WTC11 (cell line): ENCODE measurements around the gene TBL1X. TPM values are rescaled to one million over a fixed set of nuclear protein-coding genes. Genes with fewer than 3 reads are reported as not detected.

Experiments
- ATAC-seq: fragments of 200-7000 bp; cut with Tn5 transposase; 2 replicates; pipeline ENCODE4 v1.10.0; 2021; ENCODE audit warnings: mild to moderate bottlenecking, moderate library complexity
- CTCF ChIA-PET: fragments of 300-600 bp; sonication (Branson Sonifier 250); formaldehyde crosslinking; loops from one replicate; lab custom pipeline; 2021; ENCODE audit warnings: antibody characterized with exemption; lab: Charles Lee
- POLR2A ChIA-PET: fragments of 350-600 bp; sonication (Branson Sonifier 250); formaldehyde crosslinking; loops from one replicate; lab custom pipeline; 2021; ENCODE audit warnings: antibody characterized with exemption; lab: Charles Lee
- DNase-seq: peaks from one replicate; pipeline ENCODE4 v3.0.0; 2021; ENCODE audit warnings: low spot score
- H3K27ac Mint-ChIP-seq: 2 replicates; pipeline ENCODE4 v1.8.0; 2021; ENCODE audit warnings: mixed read lengths
- H3K27me3 Mint-ChIP-seq: 2 replicates; pipeline ENCODE4 v1.8.0; 2021; ENCODE audit warnings: low read depth, mild to moderate bottlenecking, moderate library complexity, mixed read lengths
- H3K36me3 Mint-ChIP-seq: 2 replicates; pipeline ENCODE4 v1.8.0; 2021; ENCODE audit warnings: mixed read lengths
- H3K4me1 Mint-ChIP-seq: 2 replicates; pipeline ENCODE4 v1.8.0; 2022; ENCODE audit warnings: mixed read lengths
- H3K4me3 Mint-ChIP-seq: 2 replicates; pipeline ENCODE4 v1.8.0; 2021; ENCODE audit warnings: mild to moderate bottlenecking, moderate library complexity, mixed read lengths
- H3K9me3 Mint-ChIP-seq: 2 replicates; pipeline ENCODE4 v1.8.0; 2021; ENCODE audit warnings: mixed read lengths
- CREB1 ChIP-seq: sonication (generic); formaldehyde crosslinking; IDR thresholded peaks from 2 replicates; pipeline ENCODE4 v1.8.0; 2023; ENCODE audit warnings: mild to moderate bottlenecking, missing genetic modification reagents
- ELF4 ChIP-seq: sonication (generic); formaldehyde crosslinking; IDR thresholded peaks from 2 replicates; pipeline ENCODE4 v1.8.1; 2022; ENCODE audit warnings: low read depth, mild to moderate bottlenecking, moderate library complexity, missing genetic modification reagents
- FOXJ3 ChIP-seq: sonication (generic); formaldehyde crosslinking; IDR thresholded peaks from 2 replicates; pipeline ENCODE4 v1.9.0; 2021; ENCODE audit warnings: missing genetic modification reagents, mild to moderate bottlenecking, borderline replicate concordance
- GABPB1 ChIP-seq: sonication (generic); formaldehyde crosslinking; IDR thresholded peaks from 2 replicates; pipeline ENCODE4 v1.8.1; 2023; ENCODE audit warnings: mild to moderate bottlenecking, missing genetic modification reagents
- JUN ChIP-seq: sonication (generic); formaldehyde crosslinking; IDR thresholded peaks from 2 replicates; pipeline ENCODE4 v1.8.0; 2023; ENCODE audit warnings: mild to moderate bottlenecking, missing genetic modification reagents
- NFE2L1 ChIP-seq: sonication (generic); formaldehyde crosslinking; IDR thresholded peaks from 2 replicates; pipeline ENCODE4 v1.8.1; 2023; ENCODE audit warnings: missing genetic modification reagents
- NFYB ChIP-seq: sonication (generic); formaldehyde crosslinking; conservative IDR thresholded peaks from 2 replicates; pipeline ENCODE4 v1.8.0; 2022; ENCODE audit warnings: low read depth, missing genetic modification reagents
- SP1 ChIP-seq: sonication (generic); formaldehyde crosslinking; conservative IDR thresholded peaks from 2 replicates; pipeline ENCODE4 v1.8.1; 2022; ENCODE audit warnings: missing genetic modification reagents
- TCF7 ChIP-seq: sonication (generic); formaldehyde crosslinking; IDR thresholded peaks from 2 replicates; pipeline ENCODE4 v1.8.0; 2022; ENCODE audit warnings: mild to moderate bottlenecking, low read depth, missing genetic modification reagents, moderate library complexity
- TEAD1 ChIP-seq: sonication (generic); formaldehyde crosslinking; IDR thresholded peaks from 2 replicates; pipeline ENCODE4 v1.8.0; 2022; ENCODE audit warnings: mild to moderate bottlenecking, missing genetic modification reagents
- TEAD4 ChIP-seq: sonication (generic); formaldehyde crosslinking; IDR thresholded peaks from 2 replicates; pipeline ENCODE4 v1.8.0; 2022; ENCODE audit warnings: mild to moderate bottlenecking, missing genetic modification reagents
- ZNF121 ChIP-seq: sonication (generic); formaldehyde crosslinking; IDR thresholded peaks from 2 replicates; pipeline ENCODE4 v1.8.0; 2023; ENCODE audit warnings: missing genetic modification reagents
- ZNF263 ChIP-seq: sonication (generic); formaldehyde crosslinking; IDR thresholded peaks from 2 replicates; pipeline ENCODE4 v1.8.1; 2022; ENCODE audit warnings: low read depth, mild to moderate bottlenecking, moderate library complexity, missing genetic modification reagents
- ZNF317 ChIP-seq: sonication (generic); formaldehyde crosslinking; IDR thresholded peaks from 2 replicates; pipeline ENCODE4 v1.8.1; 2023; ENCODE audit warnings: low read depth, mild to moderate bottlenecking, moderate library complexity, missing genetic modification reagents, borderline replicate concordance
- ZNF396 ChIP-seq: fragments of 250-450 bp; sonication (Bioruptor Pico); IDR thresholded peaks from 2 replicates; pipeline ENCODE4 v1.8.0; 2021; ENCODE audit warnings: mild to moderate bottlenecking, moderate library complexity, borderline replicate concordance
- ZNF423 ChIP-seq: fragments of 250-450 bp; sonication (Bioruptor Pico); IDR thresholded peaks from 2 replicates; pipeline ENCODE4 v2.1.2; 2022; ENCODE audit warnings: mild to moderate bottlenecking, moderate library complexity
- total RNA-seq: library from RNA; stranded (reverse); gene quantifications from 3 replicates; pipeline ENCODE4 v1.2.3, GENCODE V29; 2021
- TF ChIP-seq, protein P1 (sequence below): sonication (generic); formaldehyde crosslinking; IDR thresholded peaks from 2 replicates; pipeline ENCODE4 v1.8.1; 2022; ENCODE audit warnings: low read depth, mild to moderate bottlenecking, moderate library complexity, missing genetic modification reagents, borderline replicate concordance
- TF ChIP-seq, protein P2 (sequence below): sonication (generic); formaldehyde crosslinking; IDR thresholded peaks from 2 replicates; pipeline ENCODE4 v1.8.1; 2023; ENCODE audit warnings: mild to moderate bottlenecking, missing genetic modification reagents
- TF ChIP-seq, protein P3 (sequence below): sonication (generic); formaldehyde crosslinking; IDR thresholded peaks from 2 replicates; pipeline ENCODE4 v1.8.0; 2023; ENCODE audit warnings: missing genetic modification reagents
- TF ChIP-seq, protein P4 (sequence below): fragments of 250-450 bp; sonication (Bioruptor Pico); IDR thresholded peaks from 2 replicates; pipeline ENCODE4 v1.9.0; 2021; ENCODE audit warnings: mild to moderate bottlenecking
- TF ChIP-seq, protein P5 (sequence below): sonication (generic); formaldehyde crosslinking; IDR thresholded peaks from 2 replicates; pipeline ENCODE4 v1.8.1; 2023; ENCODE audit warnings: mild to moderate bottlenecking, missing genetic modification reagents
- TF ChIP-seq, protein P6 (sequence below): fragments of 200-600 bp; IDR thresholded peaks from 2 replicates; pipeline ENCODE4 v1.8.0; 2022; ENCODE audit warnings: antibody characterized with exemption
- TF ChIP-seq, protein P7 (sequence below): sonication (generic); formaldehyde crosslinking; IDR thresholded peaks from 2 replicates; pipeline ENCODE4 v1.8.0; 2022; ENCODE audit warnings: mild to moderate bottlenecking, missing genetic modification reagents
- TF ChIP-seq, protein P8 (sequence below): sonication (generic); formaldehyde crosslinking; IDR thresholded peaks from 2 replicates; pipeline ENCODE4 v1.8.0; 2022; ENCODE audit warnings: mild to moderate bottlenecking, missing genetic modification reagents

TBL1X gene
- total RNA-seq, 1 experiment from 2014 or later = 27.7 TPM

DNA sequence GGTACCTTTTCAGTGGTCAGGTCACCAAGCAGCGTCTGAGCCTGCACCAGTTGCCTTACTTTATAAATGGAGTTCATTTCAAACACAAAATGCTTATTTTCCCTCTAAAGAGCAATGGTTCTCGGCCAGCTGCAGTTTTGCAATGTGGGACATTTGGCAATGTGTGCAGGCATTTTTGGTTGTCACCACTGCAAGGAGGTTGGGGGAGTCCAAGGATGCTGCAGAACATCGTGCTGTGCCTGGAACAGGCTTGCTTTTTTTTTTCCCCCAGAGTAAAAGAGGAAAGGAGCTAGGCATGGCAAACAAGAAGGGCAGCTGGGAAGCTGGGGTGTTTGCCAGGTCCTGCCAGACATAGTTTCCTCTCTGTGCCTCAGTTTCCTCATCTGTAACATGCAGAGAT, 185.2 kb downstream of the TBL1X start:
- Mint-ChIP-seq H3K4me3 (no peak overlapping the region), H3K9me3 (no peaks in the 10 kb centered on the region), H3K27me3 (no peaks in the 10 kb centered on the region), H3K36me3 (no peaks in the 10 kb centered on the region; the same call in 1 of the 2 replicates), H3K4me1 (0 out of 2 replicates have a peak, but pooled peaks cover 3% of the 10 kb centered on the region), H3K27ac (no peak overlapping the region)
- ChIA-PET CTCF (interaction anchor here (1.4 kb wide), 1 partner anchor 65 kb away, joined by 3 read pairs; no protein-coding TSS in a partner anchor), POLR2A (no interaction called here)
- ATAC-seq = no peak
- no peak for DNase-seq
- no peak for TF ChIP-seq TCF7
- TF ChIP-seq TEAD4 (CRISPR knock-in tag) = no peak
- TF ChIP-seq ELF4 (CRISPR knock-in tag) = no peak
- no peak for TF ChIP-seq ZNF396 (CRISPR knock-in tag)
- no peak for TF ChIP-seq ZNF423 (CRISPR knock-in tag)
- TF ChIP-seq, protein P1, sequence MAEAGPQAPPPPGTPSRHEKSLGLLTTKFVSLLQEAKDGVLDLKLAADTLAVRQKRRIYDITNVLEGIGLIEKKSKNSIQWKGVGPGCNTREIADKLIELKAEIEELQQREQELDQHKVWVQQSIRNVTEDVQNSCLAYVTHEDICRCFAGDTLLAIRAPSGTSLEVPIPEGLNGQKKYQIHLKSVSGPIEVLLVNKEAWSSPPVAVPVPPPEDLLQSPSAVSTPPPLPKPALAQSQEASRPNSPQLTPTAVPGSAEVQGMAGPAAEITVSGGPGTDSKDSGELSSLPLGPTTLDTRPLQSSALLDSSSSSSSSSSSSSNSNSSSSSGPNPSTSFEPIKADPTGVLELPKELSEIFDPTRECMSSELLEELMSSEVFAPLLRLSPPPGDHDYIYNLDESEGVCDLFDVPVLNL (CRISPR knock-in tag) = no peak
- TF ChIP-seq ZNF317 = no peak
- TF ChIP-seq, protein P2, sequence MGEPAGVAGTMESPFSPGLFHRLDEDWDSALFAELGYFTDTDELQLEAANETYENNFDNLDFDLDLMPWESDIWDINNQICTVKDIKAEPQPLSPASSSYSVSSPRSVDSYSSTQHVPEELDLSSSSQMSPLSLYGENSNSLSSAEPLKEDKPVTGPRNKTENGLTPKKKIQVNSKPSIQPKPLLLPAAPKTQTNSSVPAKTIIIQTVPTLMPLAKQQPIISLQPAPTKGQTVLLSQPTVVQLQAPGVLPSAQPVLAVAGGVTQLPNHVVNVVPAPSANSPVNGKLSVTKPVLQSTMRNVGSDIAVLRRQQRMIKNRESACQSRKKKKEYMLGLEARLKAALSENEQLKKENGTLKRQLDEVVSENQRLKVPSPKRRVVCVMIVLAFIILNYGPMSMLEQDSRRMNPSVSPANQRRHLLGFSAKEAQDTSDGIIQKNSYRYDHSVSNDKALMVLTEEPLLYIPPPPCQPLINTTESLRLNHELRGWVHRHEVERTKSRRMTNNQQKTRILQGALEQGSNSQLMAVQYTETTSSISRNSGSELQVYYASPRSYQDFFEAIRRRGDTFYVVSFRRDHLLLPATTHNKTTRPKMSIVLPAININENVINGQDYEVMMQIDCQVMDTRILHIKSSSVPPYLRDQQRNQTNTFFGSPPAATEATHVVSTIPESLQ (CRISPR knock-in tag) = no peak
- no peak for TF ChIP-seq CREB1 (CRISPR knock-in tag)
- TF ChIP-seq, protein P3, sequence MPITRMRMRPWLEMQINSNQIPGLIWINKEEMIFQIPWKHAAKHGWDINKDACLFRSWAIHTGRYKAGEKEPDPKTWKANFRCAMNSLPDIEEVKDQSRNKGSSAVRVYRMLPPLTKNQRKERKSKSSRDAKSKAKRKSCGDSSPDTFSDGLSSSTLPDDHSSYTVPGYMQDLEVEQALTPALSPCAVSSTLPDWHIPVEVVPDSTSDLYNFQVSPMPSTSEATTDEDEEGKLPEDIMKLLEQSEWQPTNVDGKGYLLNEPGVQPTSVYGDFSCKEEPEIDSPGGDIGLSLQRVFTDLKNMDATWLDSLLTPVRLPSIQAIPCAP (CRISPR knock-in tag) = no peak
- no peak for TF ChIP-seq ZNF121 (CRISPR knock-in tag)
- TF ChIP-seq NFE2L1 = no peak
- TF ChIP-seq TEAD1 (CRISPR knock-in tag) = no peak
- TF ChIP-seq, protein P4, sequence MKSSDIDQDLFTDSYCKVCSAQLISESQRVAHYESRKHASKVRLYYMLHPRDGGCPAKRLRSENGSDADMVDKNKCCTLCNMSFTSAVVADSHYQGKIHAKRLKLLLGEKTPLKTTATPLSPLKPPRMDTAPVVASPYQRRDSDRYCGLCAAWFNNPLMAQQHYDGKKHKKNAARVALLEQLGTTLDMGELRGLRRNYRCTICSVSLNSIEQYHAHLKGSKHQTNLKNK (CRISPR knock-in tag) = no peak
- TF ChIP-seq GABPB1 (CRISPR knock-in tag) = no peak
- TF ChIP-seq NFYB = no peak
- no peak for TF ChIP-seq JUN (CRISPR knock-in tag)
- TF ChIP-seq ZNF263 (CRISPR knock-in tag) = no peak
- TF ChIP-seq, all 79 proteins: peak for 0

DNA sequence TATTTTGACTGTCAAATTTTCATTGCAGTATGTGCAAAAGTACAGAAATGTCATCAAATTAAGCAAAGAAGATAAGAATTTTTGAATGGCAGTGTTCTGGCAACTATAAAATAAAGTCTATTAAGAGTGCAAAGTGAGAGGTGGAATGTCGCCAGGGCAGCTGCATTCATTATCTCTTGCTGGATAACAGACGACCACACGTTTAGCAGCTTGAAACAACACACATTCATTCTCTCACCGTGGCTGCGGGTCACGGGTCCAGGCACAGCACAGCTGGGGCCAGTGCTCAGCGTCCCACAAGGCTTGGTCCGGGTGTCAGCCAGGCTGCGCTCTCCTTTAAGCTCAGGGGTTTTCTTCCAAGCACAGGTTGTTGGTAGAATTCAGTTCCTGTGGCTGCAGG, 186.9 kb downstream of the TBL1X start:
- DNase-seq = no peak
- Mint-ChIP-seq H3K9me3 (no peaks in the 10 kb centered on the region), H3K4me1 (peaks cover 1% of the 10 kb centered on the region; the same call in 1 of the 2 replicates), H3K36me3 (no peaks in the 10 kb centered on the region; the same call in 1 of the 2 replicates), H3K27ac (no peak overlapping the region), H3K4me3 (no peak overlapping the region), H3K27me3 (no peaks in the 10 kb centered on the region)
- POLR2A ChIA-PET = no interaction called here
- ATAC-seq = no peak
- CTCF ChIA-PET = no interaction called here
- TF ChIP-seq SP1 (CRISPR knock-in tag) (no peak), FOXJ3 (CRISPR knock-in tag) (no peak), ZNF263 (CRISPR knock-in tag) (no peak)
- TF ChIP-seq, protein P5, sequence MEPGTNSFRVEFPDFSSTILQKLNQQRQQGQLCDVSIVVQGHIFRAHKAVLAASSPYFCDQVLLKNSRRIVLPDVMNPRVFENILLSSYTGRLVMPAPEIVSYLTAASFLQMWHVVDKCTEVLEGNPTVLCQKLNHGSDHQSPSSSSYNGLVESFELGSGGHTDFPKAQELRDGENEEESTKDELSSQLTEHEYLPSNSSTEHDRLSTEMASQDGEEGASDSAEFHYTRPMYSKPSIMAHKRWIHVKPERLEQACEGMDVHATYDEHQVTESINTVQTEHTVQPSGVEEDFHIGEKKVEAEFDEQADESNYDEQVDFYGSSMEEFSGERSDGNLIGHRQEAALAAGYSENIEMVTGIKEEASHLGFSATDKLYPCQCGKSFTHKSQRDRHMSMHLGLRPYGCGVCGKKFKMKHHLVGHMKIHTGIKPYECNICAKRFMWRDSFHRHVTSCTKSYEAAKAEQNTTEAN (CRISPR knock-in tag) = no peak
- TF ChIP-seq, protein P6, sequence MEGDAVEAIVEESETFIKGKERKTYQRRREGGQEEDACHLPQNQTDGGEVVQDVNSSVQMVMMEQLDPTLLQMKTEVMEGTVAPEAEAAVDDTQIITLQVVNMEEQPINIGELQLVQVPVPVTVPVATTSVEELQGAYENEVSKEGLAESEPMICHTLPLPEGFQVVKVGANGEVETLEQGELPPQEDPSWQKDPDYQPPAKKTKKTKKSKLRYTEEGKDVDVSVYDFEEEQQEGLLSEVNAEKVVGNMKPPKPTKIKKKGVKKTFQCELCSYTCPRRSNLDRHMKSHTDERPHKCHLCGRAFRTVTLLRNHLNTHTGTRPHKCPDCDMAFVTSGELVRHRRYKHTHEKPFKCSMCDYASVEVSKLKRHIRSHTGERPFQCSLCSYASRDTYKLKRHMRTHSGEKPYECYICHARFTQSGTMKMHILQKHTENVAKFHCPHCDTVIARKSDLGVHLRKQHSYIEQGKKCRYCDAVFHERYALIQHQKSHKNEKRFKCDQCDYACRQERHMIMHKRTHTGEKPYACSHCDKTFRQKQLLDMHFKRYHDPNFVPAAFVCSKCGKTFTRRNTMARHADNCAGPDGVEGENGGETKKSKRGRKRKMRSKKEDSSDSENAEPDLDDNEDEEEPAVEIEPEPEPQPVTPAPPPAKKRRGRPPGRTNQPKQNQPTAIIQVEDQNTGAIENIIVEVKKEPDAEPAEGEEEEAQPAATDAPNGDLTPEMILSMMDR = no peak
- TF ChIP-seq, protein P7, sequence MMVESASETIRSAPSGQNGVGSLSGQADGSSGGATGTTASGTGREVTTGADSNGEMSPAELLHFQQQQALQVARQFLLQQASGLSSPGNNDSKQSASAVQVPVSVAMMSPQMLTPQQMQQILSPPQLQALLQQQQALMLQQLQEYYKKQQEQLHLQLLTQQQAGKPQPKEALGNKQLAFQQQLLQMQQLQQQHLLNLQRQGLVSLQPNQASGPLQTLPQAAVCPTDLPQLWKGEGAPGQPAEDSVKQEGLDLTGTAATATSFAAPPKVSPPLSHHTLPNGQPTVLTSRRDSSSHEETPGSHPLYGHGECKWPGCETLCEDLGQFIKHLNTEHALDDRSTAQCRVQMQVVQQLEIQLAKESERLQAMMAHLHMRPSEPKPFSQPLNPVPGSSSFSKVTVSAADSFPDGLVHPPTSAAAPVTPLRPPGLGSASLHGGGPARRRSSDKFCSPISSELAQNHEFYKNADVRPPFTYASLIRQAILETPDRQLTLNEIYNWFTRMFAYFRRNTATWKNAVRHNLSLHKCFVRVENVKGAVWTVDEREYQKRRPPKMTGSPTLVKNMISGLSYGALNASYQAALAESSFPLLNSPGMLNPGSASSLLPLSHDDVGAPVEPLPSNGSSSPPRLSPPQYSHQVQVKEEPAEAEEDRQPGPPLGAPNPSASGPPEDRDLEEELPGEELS (CRISPR knock-in tag) = no peak
- TF ChIP-seq, protein P8, sequence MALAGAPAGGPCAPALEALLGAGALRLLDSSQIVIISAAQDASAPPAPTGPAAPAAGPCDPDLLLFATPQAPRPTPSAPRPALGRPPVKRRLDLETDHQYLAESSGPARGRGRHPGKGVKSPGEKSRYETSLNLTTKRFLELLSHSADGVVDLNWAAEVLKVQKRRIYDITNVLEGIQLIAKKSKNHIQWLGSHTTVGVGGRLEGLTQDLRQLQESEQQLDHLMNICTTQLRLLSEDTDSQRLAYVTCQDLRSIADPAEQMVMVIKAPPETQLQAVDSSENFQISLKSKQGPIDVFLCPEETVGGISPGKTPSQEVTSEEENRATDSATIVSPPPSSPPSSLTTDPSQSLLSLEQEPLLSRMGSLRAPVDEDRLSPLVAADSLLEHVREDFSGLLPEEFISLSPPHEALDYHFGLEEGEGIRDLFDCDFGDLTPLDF = no peak
